Measurements from ENCODE around the gene CNEP1R1.

The CNEP1R1 gene

DNA sequence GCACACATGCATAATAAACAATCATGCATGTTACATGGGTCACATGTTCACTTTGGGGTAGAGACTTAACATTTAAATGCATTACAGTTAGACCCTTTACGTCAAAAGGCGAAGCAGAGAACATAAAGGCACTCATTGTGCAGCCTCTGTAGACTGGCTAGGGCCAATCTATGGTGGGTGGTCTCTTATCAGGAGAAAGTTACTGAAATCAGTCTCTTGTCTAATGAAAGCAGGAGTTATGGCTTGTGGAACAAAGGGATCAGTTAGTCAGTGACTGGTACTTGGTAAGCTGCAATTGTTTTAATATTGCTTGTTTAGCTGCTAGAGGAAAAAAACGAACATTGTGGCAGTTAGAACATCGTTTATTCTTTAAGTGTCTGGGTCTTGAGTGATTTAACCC is 1.4 kb upstream of the CNEP1R1 start:
- Histone ChIP-seq H3K4me1 (ENCODE audit: control insufficient read depth, low read depth, low read length) (peaks cover 19% of the 10 kb centered on the region), H3K9me3 (ENCODE audit: control insufficient read depth, low read depth, low read length) (no peaks in the 10 kb centered on the region), H3K27me3 (ENCODE audit: control insufficient read depth, insufficient read depth, low read length) (no peaks in the 10 kb centered on the region), H3K27ac (ENCODE audit: low read length) (no peak overlapping the region), H3K4me3 (ENCODE audit: low read length) (no peak overlapping the region), H3K9ac (ENCODE audit: low read length) (no peak overlapping the region), H3K36me3 (ENCODE audit: control insufficient read depth, low read depth, low read length) (peaks cover 5% of the 10 kb centered on the region)

DNA sequence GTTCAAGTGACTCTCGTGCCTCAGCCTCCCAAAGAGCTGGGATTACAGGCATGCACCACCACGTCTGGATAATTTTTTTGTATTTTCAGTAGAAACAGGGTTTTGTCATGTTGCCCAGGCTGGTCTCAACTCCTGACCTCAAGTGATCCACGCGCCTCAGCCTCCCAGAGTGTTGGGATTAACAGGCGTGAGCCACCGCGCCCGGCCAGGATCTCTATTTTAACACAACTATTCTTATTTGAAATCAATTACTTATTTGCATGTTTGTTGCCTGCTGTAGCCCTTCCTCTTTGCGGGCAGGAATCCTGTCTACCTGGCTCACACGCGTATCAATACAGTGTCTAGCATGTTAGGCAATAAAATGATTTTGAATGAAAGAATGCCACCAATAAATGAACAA is 818 bp upstream of the CNEP1R1 start:
- no peak overlapping the region for H3K9ac ChIP-seq (ENCODE audit: low read length)
- peaks cover 19% of the 10 kb centered on the region for H3K4me1 ChIP-seq (ENCODE audit: control insufficient read depth, low read depth, low read length)
- H3K4me3 ChIP-seq (ENCODE audit: low read length): peak overlapping the region; percentile 40
- no peaks in the 10 kb centered on the region for H3K27me3 ChIP-seq (ENCODE audit: control insufficient read depth, insufficient read depth, low read length)
- H3K9me3 ChIP-seq (ENCODE audit: control insufficient read depth, low read depth, low read length): no peaks in the 10 kb centered on the region
- H3K27ac ChIP-seq (ENCODE audit: low read length): no peak overlapping the region
- H3K36me3 ChIP-seq (ENCODE audit: control insufficient read depth, low read depth, low read length): peaks cover 7% of the 10 kb centered on the region

DNA sequence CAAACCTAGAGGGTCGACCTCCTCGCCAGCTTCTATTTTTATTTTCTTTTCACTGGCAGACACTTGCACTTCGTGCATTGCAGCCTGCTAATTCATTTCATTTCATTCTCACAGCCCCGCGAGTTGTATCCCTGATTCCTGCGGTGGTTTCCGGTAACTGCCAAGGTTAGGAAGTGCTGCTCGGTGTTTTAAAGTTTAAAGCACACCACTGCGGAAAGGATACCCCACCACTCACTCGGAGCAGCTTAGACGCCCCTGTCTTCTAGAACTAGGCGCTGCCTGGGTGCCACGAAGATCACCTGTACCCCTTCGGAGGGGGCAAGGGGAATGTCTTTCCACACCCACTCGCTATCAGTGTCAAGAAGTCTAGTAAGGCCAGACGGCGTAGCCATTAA is 509 bp downstream of the CNEP1R1 start:
- H3K4me1 ChIP-seq (ENCODE audit: control insufficient read depth, low read depth, low read length): peaks cover 19% of the 10 kb centered on the region
- H3K27me3 ChIP-seq (ENCODE audit: control insufficient read depth, insufficient read depth, low read length): no peaks in the 10 kb centered on the region
- H3K4me3 ChIP-seq (ENCODE audit: low read length): peak overlapping the region; percentile 85
- peak overlapping the region; percentile 48 for H3K9ac ChIP-seq (ENCODE audit: low read length)
- H3K9me3 ChIP-seq (ENCODE audit: control insufficient read depth, low read depth, low read length): no peaks in the 10 kb centered on the region
- H3K27ac ChIP-seq (ENCODE audit: low read length): no peak overlapping the region
- peaks cover 20% of the 10 kb centered on the region for H3K36me3 ChIP-seq (ENCODE audit: control insufficient read depth, low read depth, low read length)

DNA sequence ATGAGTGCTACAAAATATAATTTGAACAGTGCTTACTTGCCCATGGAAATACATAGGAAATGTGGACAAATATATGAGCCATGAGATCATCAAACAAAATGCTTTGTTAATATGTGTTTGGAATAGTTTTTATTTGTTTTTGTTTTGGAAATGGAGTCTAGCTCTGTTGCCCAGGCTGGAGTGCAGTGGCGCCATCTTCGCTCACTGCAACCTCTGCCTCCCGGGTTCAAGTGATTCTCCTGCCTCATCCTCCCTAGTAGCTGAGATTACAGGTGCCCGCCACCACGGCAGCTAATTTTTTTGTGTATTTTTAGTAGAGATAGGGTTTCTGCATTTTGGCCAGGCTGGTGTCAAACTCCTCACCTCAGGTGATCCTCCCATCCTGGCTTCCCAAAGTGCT is 2.8 kb downstream of the CNEP1R1 start:
- H3K4me1 ChIP-seq (ENCODE audit: control insufficient read depth, low read depth, low read length): peaks cover 9% of the 10 kb centered on the region
- H3K9me3 ChIP-seq (ENCODE audit: control insufficient read depth, low read depth, low read length): no peaks in the 10 kb centered on the region
- peaks cover 32% of the 10 kb centered on the region for H3K36me3 ChIP-seq (ENCODE audit: control insufficient read depth, low read depth, low read length)
- H3K27me3 ChIP-seq (ENCODE audit: control insufficient read depth, insufficient read depth, low read length): no peaks in the 10 kb centered on the region
- H3K27ac ChIP-seq (ENCODE audit: low read length): no peak overlapping the region
- no peak overlapping the region for H3K4me3 ChIP-seq (ENCODE audit: low read length)
- no peak overlapping the region for H3K9ac ChIP-seq (ENCODE audit: low read length)

DNA sequence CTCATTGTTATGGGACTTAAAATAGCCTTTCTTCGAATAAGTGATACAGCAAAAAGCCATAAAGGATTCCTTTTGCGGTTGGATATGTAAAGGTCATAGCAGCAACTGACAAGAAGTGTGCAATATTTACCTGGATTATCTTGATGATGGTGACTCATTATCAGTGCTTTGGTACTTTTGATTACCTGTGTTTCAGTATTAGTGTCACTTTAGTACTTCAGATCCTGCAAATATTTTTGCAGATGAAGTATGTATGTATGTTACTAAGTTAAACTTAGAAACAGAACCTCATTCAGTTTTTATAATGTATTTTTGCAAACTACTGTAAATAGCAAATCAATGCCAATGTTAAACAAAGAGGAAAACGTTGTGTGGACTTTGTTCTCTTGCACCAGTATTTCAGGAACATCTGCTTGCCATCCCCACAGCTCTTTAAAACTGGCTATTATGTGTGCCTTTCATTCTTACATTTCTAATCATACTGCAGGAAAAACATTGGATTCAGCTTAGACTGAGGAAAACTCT is 10.5 kb downstream of the CNEP1R1 start:
- peaks cover 33% of the 10 kb centered on the region for H3K36me3 ChIP-seq (ENCODE audit: control insufficient read depth, low read depth, low read length)
- H3K4me3 ChIP-seq (ENCODE audit: low read length): no peak overlapping the region
- no peak overlapping the region for H3K9ac ChIP-seq (ENCODE audit: low read length)
- no peaks in the 10 kb centered on the region for H3K9me3 ChIP-seq (ENCODE audit: control insufficient read depth, low read depth, low read length)
- H3K4me1 ChIP-seq (ENCODE audit: control insufficient read depth, low read depth, low read length): peaks cover 5% of the 10 kb centered on the region
- H3K27me3 ChIP-seq (ENCODE audit: control insufficient read depth, insufficient read depth, low read length): no peaks in the 10 kb centered on the region
- H3K27ac ChIP-seq (ENCODE audit: low read length): no peak overlapping the region

DNA sequence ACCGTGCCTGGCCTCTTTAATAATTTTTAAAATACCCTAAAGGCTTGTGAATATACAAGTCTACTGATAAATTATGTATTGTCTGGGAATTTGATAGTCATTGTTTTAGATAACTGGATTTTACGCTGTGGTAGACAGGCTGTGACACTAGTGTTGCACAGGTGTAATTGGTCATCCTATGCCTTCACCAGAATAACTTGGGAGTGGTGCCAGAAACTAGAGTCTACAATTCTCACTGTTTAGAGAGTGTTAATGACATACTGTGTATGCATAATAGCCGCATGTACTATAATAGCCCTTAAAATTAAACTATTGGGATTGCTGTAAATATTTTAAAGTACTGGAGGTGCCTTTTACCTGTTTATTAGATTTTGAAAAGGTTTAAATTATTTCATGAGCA is 11.4 kb downstream of the CNEP1R1 start:
- H3K27me3 ChIP-seq (ENCODE audit: control insufficient read depth, insufficient read depth, low read length): no peaks in the 10 kb centered on the region
- no peak overlapping the region for H3K27ac ChIP-seq (ENCODE audit: low read length)
- no peak overlapping the region for H3K9ac ChIP-seq (ENCODE audit: low read length)
- H3K36me3 ChIP-seq (ENCODE audit: control insufficient read depth, low read depth, low read length): peaks cover 28% of the 10 kb centered on the region
- peaks cover 5% of the 10 kb centered on the region for H3K4me1 ChIP-seq (ENCODE audit: control insufficient read depth, low read depth, low read length)
- H3K9me3 ChIP-seq (ENCODE audit: control insufficient read depth, low read depth, low read length): no peaks in the 10 kb centered on the region
- H3K4me3 ChIP-seq (ENCODE audit: low read length): no peak overlapping the region

DNA sequence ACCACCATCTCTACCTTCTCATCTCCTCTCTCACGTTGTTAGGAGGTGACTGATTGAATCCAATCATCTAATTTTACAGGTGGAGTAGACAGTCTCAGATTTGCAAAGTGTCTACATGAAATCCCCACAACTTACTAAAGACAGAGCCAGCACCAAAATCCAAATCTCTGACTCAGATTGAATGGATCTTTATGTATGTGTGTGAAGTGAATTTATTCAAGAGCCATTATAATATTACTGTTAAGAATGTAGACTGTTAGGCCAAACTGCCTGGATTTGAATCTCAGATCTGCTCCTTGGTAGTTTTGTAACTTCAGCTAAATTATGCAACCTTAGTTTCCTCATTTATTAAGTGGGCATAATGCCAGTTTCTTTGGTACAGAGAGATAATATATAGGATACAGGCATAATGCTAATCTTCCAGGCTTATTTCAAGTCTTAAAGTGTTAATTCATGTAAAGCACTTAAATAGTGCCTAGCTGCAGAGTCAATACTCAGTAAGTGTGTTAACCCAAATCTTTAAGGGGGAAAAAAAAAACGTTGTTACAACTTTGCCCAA is 12.7 kb downstream of the CNEP1R1 start:
- Histone ChIP-seq H3K27me3 (ENCODE audit: control insufficient read depth, insufficient read depth, low read length) (no peaks in the 10 kb centered on the region), H3K27ac (ENCODE audit: low read length) (no peak overlapping the region), H3K36me3 (ENCODE audit: control insufficient read depth, low read depth, low read length) (peaks cover 20% of the 10 kb centered on the region), H3K9ac (ENCODE audit: low read length) (no peak overlapping the region), H3K4me1 (ENCODE audit: control insufficient read depth, low read depth, low read length) (peaks cover 5% of the 10 kb centered on the region), H3K4me3 (ENCODE audit: low read length) (no peak overlapping the region), H3K9me3 (ENCODE audit: control insufficient read depth, low read depth, low read length) (no peaks in the 10 kb centered on the region)

DNA sequence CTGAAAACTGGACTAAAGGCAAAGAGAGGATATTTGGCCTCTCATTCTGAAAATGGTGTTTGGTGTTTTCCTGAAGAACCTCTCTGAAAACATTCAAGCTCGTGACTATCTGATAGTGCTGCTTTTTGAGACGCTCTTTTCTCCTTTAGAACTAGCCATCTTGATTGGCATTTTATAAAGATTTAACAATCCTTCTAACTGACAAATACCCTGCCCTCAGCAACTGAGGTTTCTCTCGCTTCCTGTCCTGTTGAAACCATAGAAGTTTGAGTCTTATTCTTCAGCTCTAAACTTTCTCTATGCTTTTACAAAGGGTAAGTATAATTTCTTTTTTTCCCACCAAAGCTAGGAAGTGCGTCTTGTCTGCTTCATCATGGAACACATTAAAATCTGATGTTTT is 13.3 kb downstream of the CNEP1R1 start:
- Histone ChIP-seq H3K9me3 (ENCODE audit: control insufficient read depth, low read depth, low read length) (no peaks in the 10 kb centered on the region), H3K4me3 (ENCODE audit: low read length) (no peak overlapping the region), H3K27ac (ENCODE audit: low read length) (no peak overlapping the region), H3K27me3 (ENCODE audit: control insufficient read depth, insufficient read depth, low read length) (no peaks in the 10 kb centered on the region), H3K9ac (ENCODE audit: low read length) (no peak overlapping the region), H3K4me1 (ENCODE audit: control insufficient read depth, low read depth, low read length) (peaks cover 5% of the 10 kb centered on the region), H3K36me3 (ENCODE audit: control insufficient read depth, low read depth, low read length) (peaks cover 20% of the 10 kb centered on the region)

DNA sequence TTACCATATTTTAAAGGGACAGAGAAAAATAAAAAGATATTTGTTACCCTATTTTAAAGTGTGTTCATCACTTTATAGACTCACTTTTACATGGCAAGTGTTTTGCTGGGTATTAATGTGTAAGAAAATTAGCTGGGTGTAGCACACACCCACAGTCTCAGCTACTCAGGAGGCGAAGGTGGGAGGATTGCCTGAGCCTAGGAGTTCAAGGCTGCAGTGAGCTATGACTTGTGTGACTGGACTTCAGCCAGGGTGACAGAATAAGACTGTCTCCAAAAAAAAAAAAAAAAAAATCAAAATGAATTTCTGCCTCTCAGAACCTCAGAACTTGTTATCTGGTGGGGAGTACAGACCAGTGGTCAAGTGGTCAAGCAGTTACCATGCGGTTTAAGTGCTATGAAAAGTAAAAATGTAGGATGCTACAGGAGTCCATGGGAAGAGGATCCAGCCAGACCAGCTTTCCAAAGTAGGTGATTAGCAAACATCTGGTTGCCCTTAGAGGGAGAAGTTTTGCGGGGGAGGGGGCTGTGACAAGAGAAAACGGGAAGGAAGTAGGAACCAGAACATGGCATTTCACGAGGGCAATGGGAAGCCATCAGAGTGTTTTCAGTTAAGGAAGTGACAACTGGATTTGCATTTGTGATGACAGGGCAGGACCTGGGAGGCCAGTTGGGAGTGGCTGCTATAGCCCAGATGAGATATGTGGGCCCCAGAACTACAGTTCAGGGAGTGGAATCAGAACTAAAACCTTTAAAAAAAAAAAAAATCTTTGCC is 13.9 kb downstream of the CNEP1R1 start:
- Histone ChIP-seq H3K27ac (ENCODE audit: low read length) (no peak overlapping the region), H3K4me3 (ENCODE audit: low read length) (no peak overlapping the region), H3K9ac (ENCODE audit: low read length) (no peak overlapping the region), H3K27me3 (ENCODE audit: control insufficient read depth, insufficient read depth, low read length) (no peaks in the 10 kb centered on the region), H3K9me3 (ENCODE audit: control insufficient read depth, low read depth, low read length) (no peaks in the 10 kb centered on the region), H3K36me3 (ENCODE audit: control insufficient read depth, low read depth, low read length) (peaks cover 20% of the 10 kb centered on the region), H3K4me1 (ENCODE audit: control insufficient read depth, low read depth, low read length) (peaks cover 5% of the 10 kb centered on the region)

DNA sequence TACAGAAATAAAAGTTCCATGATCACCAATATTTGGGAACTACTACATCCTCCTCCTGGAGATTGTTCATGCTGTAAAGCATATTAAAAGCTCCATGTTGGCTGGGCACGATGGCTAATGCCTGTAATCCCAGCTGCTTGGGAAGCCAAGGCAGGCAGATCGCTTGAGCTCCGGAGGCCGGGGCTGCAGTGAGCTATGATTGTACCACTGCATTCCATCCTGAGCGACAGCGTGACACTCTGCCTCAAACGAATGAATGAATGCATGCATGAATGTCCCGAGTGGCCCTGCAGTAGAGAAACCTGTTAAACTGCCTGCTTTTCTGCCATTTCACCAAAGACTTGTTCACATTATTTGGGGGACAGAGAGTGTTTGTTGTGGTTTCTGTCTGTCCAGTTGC is 15.0 kb downstream of the CNEP1R1 start:
- peaks cover 13% of the 10 kb centered on the region for H3K36me3 ChIP-seq (ENCODE audit: control insufficient read depth, low read depth, low read length)
- H3K9me3 ChIP-seq (ENCODE audit: control insufficient read depth, low read depth, low read length): no peaks in the 10 kb centered on the region
- no peak overlapping the region for H3K27ac ChIP-seq (ENCODE audit: low read length)
- peaks cover 5% of the 10 kb centered on the region for H3K4me1 ChIP-seq (ENCODE audit: control insufficient read depth, low read depth, low read length)
- no peaks in the 10 kb centered on the region for H3K27me3 ChIP-seq (ENCODE audit: control insufficient read depth, insufficient read depth, low read length)
- no peak overlapping the region for H3K9ac ChIP-seq (ENCODE audit: low read length)
- no peak overlapping the region for H3K4me3 ChIP-seq (ENCODE audit: low read length)

DNA sequence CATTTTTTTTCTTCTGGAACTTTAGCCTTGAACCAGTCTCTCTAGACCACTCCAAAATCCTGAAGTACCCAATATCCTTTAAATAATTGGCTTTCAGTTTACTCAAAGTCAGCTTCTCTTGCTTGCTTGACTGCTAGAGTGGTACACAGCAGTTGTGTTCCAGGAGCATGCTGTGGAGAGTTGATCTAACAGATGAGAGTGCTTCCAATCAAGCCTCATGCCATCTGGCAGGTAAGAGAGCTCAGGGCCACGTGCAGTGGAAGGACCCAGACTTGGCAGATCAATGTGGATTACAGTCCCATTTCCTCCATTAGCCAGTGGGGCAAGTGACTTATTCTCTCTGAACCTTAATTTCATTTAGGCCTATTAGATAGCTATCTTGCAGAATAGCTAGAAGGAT is 15.7 kb downstream of the CNEP1R1 start:
- Histone ChIP-seq H3K9ac (ENCODE audit: low read length) (no peak overlapping the region), H3K36me3 (ENCODE audit: control insufficient read depth, low read depth, low read length) (peaks cover 7% of the 10 kb centered on the region), H3K4me3 (ENCODE audit: low read length) (no peak overlapping the region), H3K27me3 (ENCODE audit: control insufficient read depth, insufficient read depth, low read length) (no peaks in the 10 kb centered on the region), H3K9me3 (ENCODE audit: control insufficient read depth, low read depth, low read length) (no peaks in the 10 kb centered on the region), H3K27ac (ENCODE audit: low read length) (no peak overlapping the region), H3K4me1 (ENCODE audit: control insufficient read depth, low read depth, low read length) (peaks cover 5% of the 10 kb centered on the region)

DNA sequence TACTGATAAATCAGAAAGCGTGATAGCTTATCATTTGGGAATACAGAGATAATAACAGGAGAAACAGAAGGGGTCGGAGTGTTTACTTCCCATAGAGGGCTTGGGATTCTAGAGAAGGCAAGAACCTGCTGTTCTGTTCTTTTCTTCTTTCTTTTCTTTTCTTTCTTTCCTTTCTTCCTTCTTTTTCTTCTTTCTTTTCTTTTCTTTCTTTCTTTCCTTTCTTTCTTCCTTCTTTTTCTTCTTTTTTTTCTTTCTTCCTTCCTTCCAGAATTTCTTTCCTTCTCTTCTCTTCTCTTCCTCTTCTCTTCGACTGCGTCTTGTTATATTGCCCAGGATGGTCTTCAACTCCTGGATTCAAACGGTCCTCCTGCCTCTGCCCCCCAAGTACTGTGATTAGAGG is 18.3 kb downstream of the CNEP1R1 start:
- no peak overlapping the region for H3K9ac ChIP-seq (ENCODE audit: low read length)
- H3K27ac ChIP-seq (ENCODE audit: low read length): no peak overlapping the region
- H3K27me3 ChIP-seq (ENCODE audit: control insufficient read depth, insufficient read depth, low read length): no peaks in the 10 kb centered on the region

More for the DNA sequence above, 18.3 kb downstream of the CNEP1R1 start:
- Histone ChIP-seq H3K4me3 (ENCODE audit: low read length) (no peak overlapping the region), H3K9me3 (ENCODE audit: control insufficient read depth, low read depth, low read length) (no peaks in the 10 kb centered on the region), H3K4me1 (ENCODE audit: control insufficient read depth, low read depth, low read length) (peaks cover 5% of the 10 kb centered on the region), H3K36me3 (ENCODE audit: control insufficient read depth, low read depth, low read length) (no peaks in the 10 kb centered on the region)
